ENCODE measurements around the gene RRM2.
"Not testable (repeated sequence)": the region's sequence is repeated elsewhere in the genome, so short reads cannot be mapped to it uniquely, and the experiment has no call there.

The RRM2 gene

GRCh38 chr2:10104906-10105305 lies 17.6 kb upstream of the RRM2 start:
- H3K36me3 Mint-ChIP-seq; H3K4me3 Mint-ChIP-seq; H3K27ac Mint-ChIP-seq; H3K9me3 Mint-ChIP-seq (ENCODE audit: low read depth); H3K4me1 Mint-ChIP-seq (ENCODE audit: low read depth); H3K27me3 Mint-ChIP-seq: not testable (repeated sequence)

GRCh38 chr2:10109311-10109710 lies 13.2 kb upstream of the RRM2 start:
- H3K9me3 Mint-ChIP-seq (ENCODE audit: low read depth): peaks cover 7% of the 10 kb centered on the region
- H3K4me3 Mint-ChIP-seq: no peak overlapping the region
- H3K4me1 Mint-ChIP-seq (ENCODE audit: low read depth): no peaks in the 10 kb centered on the region
- H3K27ac Mint-ChIP-seq: no peak overlapping the region
- peaks cover 6% of the 10 kb centered on the region for H3K36me3 Mint-ChIP-seq
- H3K27me3 Mint-ChIP-seq: no peaks in the 10 kb centered on the region

GRCh38 chr2:10119027-10119325 lies 3.6 kb upstream of the RRM2 start:
- Mint-ChIP-seq H3K4me3 (no peak overlapping the region), H3K36me3 (no peaks in the 10 kb centered on the region), H3K27ac (no peak overlapping the region), H3K4me1 (ENCODE audit: low read depth) (peaks cover 27% of the 10 kb centered on the region), H3K27me3 (peaks cover 6% of the 10 kb centered on the region), H3K9me3 (ENCODE audit: low read depth) (no peaks in the 10 kb centered on the region)

- peak overlapping the region; percentile 96 for H3K4me3 Mint-ChIP-seq
- no peaks in the 10 kb centered on the region for H3K9me3 Mint-ChIP-seq (ENCODE audit: low read depth)
- peak overlapping the region; percentile 99 for H3K27ac Mint-ChIP-seq
- peaks cover 32% of the 10 kb centered on the region for H3K4me1 Mint-ChIP-seq (ENCODE audit: low read depth)
- no peaks in the 10 kb centered on the region for H3K36me3 Mint-ChIP-seq
- peaks cover 6% of the 10 kb centered on the region for H3K27me3 Mint-ChIP-seq
Measured at GRCh38 chr2:10119601-10120157, 2.9 kb upstream of the RRM2 start.

GRCh38 chr2:10120158-10120876 lies 2.2 kb upstream of the RRM2 start:
- H3K36me3 Mint-ChIP-seq: no peaks in the 10 kb centered on the region

GRCh38 chr2:10120877-10121574 lies 1.5 kb upstream of the RRM2 start:
- peaks cover 32% of the 10 kb centered on the region for H3K4me1 Mint-ChIP-seq (ENCODE audit: low read depth)
- H3K4me3 Mint-ChIP-seq: peak overlapping the region; percentile 96
- H3K9me3 Mint-ChIP-seq (ENCODE audit: low read depth): no peaks in the 10 kb centered on the region
- H3K27ac Mint-ChIP-seq: peak overlapping the region; percentile 99
- H3K36me3 Mint-ChIP-seq: no peaks in the 10 kb centered on the region
- peaks cover 6% of the 10 kb centered on the region for H3K27me3 Mint-ChIP-seq

More at GRCh38 chr2:10120158-10120876, 2.2 kb upstream of the RRM2 start:
- Mint-ChIP-seq H3K27ac (peak overlapping the region; percentile 99), H3K4me1 (ENCODE audit: low read depth) (peaks cover 32% of the 10 kb centered on the region), H3K9me3 (ENCODE audit: low read depth) (no peaks in the 10 kb centered on the region), H3K4me3 (peak overlapping the region; percentile 96), H3K27me3 (peaks cover 6% of the 10 kb centered on the region)

- Mint-ChIP-seq H3K4me3 (peak overlapping the region; percentile 86), H3K27me3 (peaks cover 6% of the 10 kb centered on the region), H3K36me3 (peaks cover 2% of the 10 kb centered on the region), H3K27ac (peak overlapping the region; percentile 86), H3K4me1 (ENCODE audit: low read depth) (peaks cover 31% of the 10 kb centered on the region), H3K9me3 (ENCODE audit: low read depth) (no peaks in the 10 kb centered on the region)
Measured at GRCh38 chr2:10123281-10123680, 742 bp downstream of the RRM2 start.

- H3K36me3 Mint-ChIP-seq: peaks cover 2% of the 10 kb centered on the region
- peaks cover 31% of the 10 kb centered on the region for H3K4me1 Mint-ChIP-seq (ENCODE audit: low read depth)
- peak overlapping the region; percentile 86 for H3K4me3 Mint-ChIP-seq
- H3K9me3 Mint-ChIP-seq (ENCODE audit: low read depth): no peaks in the 10 kb centered on the region
- no peak overlapping the region for H3K27ac Mint-ChIP-seq
- peaks cover 6% of the 10 kb centered on the region for H3K27me3 Mint-ChIP-seq
Measured at GRCh38 chr2:10124538-10125045, 2.1 kb downstream of the RRM2 start.

GRCh38 chr2:10125842-10126631 lies 3.5 kb downstream of the RRM2 start:
- Mint-ChIP-seq H3K9me3 (ENCODE audit: low read depth) (no peaks in the 10 kb centered on the region), H3K36me3 (peaks cover 2% of the 10 kb centered on the region), H3K27ac (no peak overlapping the region), H3K4me1 (ENCODE audit: low read depth) (peaks cover 23% of the 10 kb centered on the region), H3K4me3 (no peak overlapping the region), H3K27me3 (peaks cover 6% of the 10 kb centered on the region)

GRCh38 chr2:10126632-10127026 lies 4.1 kb downstream of the RRM2 start:
- Mint-ChIP-seq H3K27me3 (peaks cover 6% of the 10 kb centered on the region), H3K4me3 (no peak overlapping the region), H3K4me1 (ENCODE audit: low read depth) (peaks cover 17% of the 10 kb centered on the region), H3K36me3 (peaks cover 2% of the 10 kb centered on the region), H3K27ac (no peak overlapping the region), H3K9me3 (ENCODE audit: low read depth) (no peaks in the 10 kb centered on the region)

GRCh38 chr2:10128420-10128819 lies 5.9 kb downstream of the RRM2 start:
- H3K4me1 Mint-ChIP-seq (ENCODE audit: low read depth): peaks cover 10% of the 10 kb centered on the region
- H3K27me3 Mint-ChIP-seq: peaks cover 4% of the 10 kb centered on the region
- H3K4me3 Mint-ChIP-seq: no peak overlapping the region
- H3K27ac Mint-ChIP-seq: peak overlapping the region; percentile 25
- H3K36me3 Mint-ChIP-seq: peaks cover 2% of the 10 kb centered on the region
- H3K9me3 Mint-ChIP-seq (ENCODE audit: low read depth): no peaks in the 10 kb centered on the region

GRCh38 chr2:10129490-10129889 lies 7.0 kb downstream of the RRM2 start:
- Mint-ChIP-seq H3K36me3 (peaks cover 2% of the 10 kb centered on the region), H3K27ac (no peak overlapping the region), H3K27me3 (no peaks in the 10 kb centered on the region), H3K4me3 (no peak overlapping the region), H3K9me3 (ENCODE audit: low read depth) (no peaks in the 10 kb centered on the region), H3K4me1 (ENCODE audit: low read depth) (peaks cover 2% of the 10 kb centered on the region)

GRCh38 chr2:10132043-10132575 lies 9.6 kb downstream of the RRM2 start:
- Mint-ChIP-seq H3K36me3 (peaks cover 2% of the 10 kb centered on the region), H3K9me3 (ENCODE audit: low read depth) (no peaks in the 10 kb centered on the region), H3K27ac (no peak overlapping the region), H3K27me3 (no peaks in the 10 kb centered on the region), H3K4me1 (ENCODE audit: low read depth) (no peaks in the 10 kb centered on the region), H3K4me3 (no peak overlapping the region)

GRCh38 chr2:10132596-10132995 lies 10.1 kb downstream of the RRM2 start:
- peaks cover 2% of the 10 kb centered on the region for H3K36me3 Mint-ChIP-seq
- H3K9me3 Mint-ChIP-seq (ENCODE audit: low read depth): no peaks in the 10 kb centered on the region
- no peak overlapping the region for H3K27ac Mint-ChIP-seq
- H3K4me3 Mint-ChIP-seq: no peak overlapping the region
- no peaks in the 10 kb centered on the region for H3K27me3 Mint-ChIP-seq
- H3K4me1 Mint-ChIP-seq (ENCODE audit: low read depth): no peaks in the 10 kb centered on the region

Measured in activated naive CD8-positive, alpha-beta T cell (primary cell).